BLaER1 (cell line): ENCODE measurements around the gene LPIN1.

ENCODE experiments used
- H3K27ac ChIP-seq: shearing (Covaris generic); formaldehyde crosslinking; 2 replicates; pipeline ENCODE4 v1.8.1; 2022
- H3K27me3 ChIP-seq: shearing (Covaris generic); formaldehyde crosslinking; 2 replicates; pipeline ENCODE4 v1.8.1; 2022
- H3K36me3 ChIP-seq: shearing (Covaris generic); formaldehyde crosslinking; 2 replicates; pipeline ENCODE4 v1.8.1; 2022
- H3K4me1 ChIP-seq: shearing (Covaris generic); formaldehyde crosslinking; 2 replicates; pipeline ENCODE4 v1.8.1; 2022
- H3K4me2 ChIP-seq: shearing (Covaris generic); formaldehyde crosslinking; 2 replicates; pipeline ENCODE4 v1.8.1; 2022
- H3K4me3 ChIP-seq: shearing (Covaris generic); formaldehyde crosslinking; 2 replicates; pipeline ENCODE4 v1.8.1; 2022
- H3K9ac ChIP-seq: shearing (Covaris generic); formaldehyde crosslinking; 2 replicates; pipeline ENCODE4 v1.8.1; 2022
- H3K9me3 ChIP-seq: shearing (Covaris generic); formaldehyde crosslinking; 2 replicates; pipeline ENCODE4 v1.8.1; 2022
- H4K20me1 ChIP-seq: shearing (Covaris generic); formaldehyde crosslinking; 2 replicates; pipeline ENCODE4 v1.8.1; 2022
- Cebpa-rat ChIP-seq: shearing (Covaris generic); IDR thresholded peaks from 2 replicates; pipeline ENCODE4 v1.8.1; 2022

Gene LPIN1

DNA sequence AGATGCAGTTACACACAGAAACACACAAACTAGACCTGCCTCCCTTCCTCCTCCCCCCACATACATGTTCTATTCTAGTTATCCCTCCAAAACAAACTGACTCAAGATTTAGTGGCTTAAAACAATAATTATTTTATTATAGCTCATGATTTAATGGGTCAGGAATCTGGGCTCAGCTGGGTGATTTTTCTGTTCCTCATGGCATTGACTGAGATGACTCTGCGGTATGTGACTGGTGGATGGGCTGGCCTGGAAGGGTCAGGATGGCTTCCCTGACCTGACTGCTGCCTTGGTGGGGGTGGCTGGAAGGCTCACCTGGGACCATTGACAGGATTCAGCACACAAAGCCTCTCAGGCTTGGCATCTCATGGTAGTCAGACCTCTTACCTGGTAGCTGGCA is 42.7 kb upstream of the LPIN1 start:
- no peak overlapping the region for H3K27ac ChIP-seq
- no peak overlapping the region for H3K9ac ChIP-seq
- H3K27me3 ChIP-seq = no peaks in the 10 kb centered on the region
- TF ChIP-seq Cebpa-rat = no peak
- no peak overlapping the region for H3K4me3 ChIP-seq
- no peaks in the 10 kb centered on the region; the same call in 1 of the 2 replicates for H3K9me3 ChIP-seq
- no peak overlapping the region for H3K4me2 ChIP-seq
- H3K36me3 ChIP-seq = no peaks in the 10 kb centered on the region
- peaks cover 45% of the 10 kb centered on the region for H3K4me1 ChIP-seq
- H4K20me1 ChIP-seq = no peaks in the 10 kb centered on the region

DNA sequence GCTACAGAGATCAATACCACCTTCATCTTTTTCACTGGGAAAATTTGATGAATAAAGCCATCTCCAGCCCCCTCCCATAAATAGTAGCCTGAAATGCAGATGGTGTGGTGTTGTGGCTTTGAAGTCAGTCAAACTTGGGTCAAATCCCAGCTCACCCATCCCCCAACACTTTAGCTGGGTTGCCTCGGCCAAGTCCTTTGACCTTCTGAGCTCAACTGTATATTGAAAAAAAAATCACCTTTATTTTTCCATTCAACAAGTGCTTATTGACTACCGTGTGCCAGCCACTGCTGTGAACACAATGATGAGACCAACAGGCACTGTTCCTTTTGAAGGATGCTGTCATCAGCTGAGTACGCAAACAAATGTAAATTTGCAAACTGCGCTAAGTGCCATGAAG is 41.4 kb upstream of the LPIN1 start:
- TF ChIP-seq Cebpa-rat = no peak
- Histone ChIP-seq H3K36me3 (no peaks in the 10 kb centered on the region), H3K27ac (no peak overlapping the region), H3K27me3 (no peaks in the 10 kb centered on the region), H3K9me3 (no peaks in the 10 kb centered on the region; the same call in 1 of the 2 replicates), H3K4me3 (no peak overlapping the region), H3K4me2 (no peak overlapping the region), H3K4me1 (peaks cover 31% of the 10 kb centered on the region), H4K20me1 (no peaks in the 10 kb centered on the region), H3K9ac (no peak overlapping the region)

DNA sequence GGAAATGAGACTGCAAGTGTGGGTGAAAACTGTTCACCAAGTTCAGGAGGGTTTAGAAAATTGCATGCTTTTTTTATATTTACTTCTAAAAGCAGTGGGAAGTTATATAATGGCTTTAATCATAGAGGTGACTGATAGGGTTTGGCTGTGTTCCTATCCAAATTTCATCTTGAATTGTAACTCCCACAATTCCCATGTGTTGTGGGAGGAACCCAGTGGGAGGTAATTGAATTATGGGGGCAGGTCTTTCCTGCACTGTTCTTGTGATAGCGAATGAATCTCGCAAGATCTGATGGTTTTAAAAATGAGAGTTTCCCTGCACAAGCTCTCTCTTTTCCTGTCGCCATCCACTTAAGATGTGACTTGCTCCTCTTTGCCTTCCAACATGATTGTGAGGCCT is 40.7 kb upstream of the LPIN1 start:
- Histone ChIP-seq H3K27ac (no peak overlapping the region), H4K20me1 (no peaks in the 10 kb centered on the region), H3K4me3 (no peak overlapping the region), H3K9ac (no peak overlapping the region), H3K9me3 (no peaks in the 10 kb centered on the region; the same call in 1 of the 2 replicates), H3K4me1 (peaks cover 25% of the 10 kb centered on the region), H3K36me3 (no peaks in the 10 kb centered on the region), H3K27me3 (no peaks in the 10 kb centered on the region), H3K4me2 (no peak overlapping the region)
- TF ChIP-seq Cebpa-rat = no peak

DNA sequence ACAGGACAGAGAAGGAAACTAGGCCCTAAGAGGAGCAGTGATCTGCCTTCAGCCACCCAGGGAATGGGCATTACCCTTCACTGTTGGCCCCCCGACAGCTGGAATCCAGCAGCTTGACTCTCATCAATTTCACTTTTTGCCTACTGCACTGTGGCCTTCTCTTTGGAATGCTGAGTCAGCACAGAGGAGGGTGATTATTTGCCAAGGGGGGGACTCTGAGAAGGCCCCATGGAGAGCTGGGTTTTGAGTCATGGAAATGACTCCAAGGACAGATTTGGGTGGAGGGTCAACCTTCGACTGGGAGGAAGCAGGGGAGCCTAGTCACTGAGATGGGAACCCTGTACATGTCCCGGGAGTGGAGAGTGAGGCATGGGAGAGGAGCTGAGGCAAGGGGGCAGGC is 38.3 kb upstream of the LPIN1 start:
- H3K9ac ChIP-seq = no peak overlapping the region
- no peak overlapping the region for H3K4me3 ChIP-seq
- no peak overlapping the region for H3K4me2 ChIP-seq
- no peaks in the 10 kb centered on the region; the same call in 1 of the 2 replicates for H3K9me3 ChIP-seq
- TF ChIP-seq Cebpa-rat = no peak
- H3K4me1 ChIP-seq = peaks cover under 1% of the 10 kb centered on the region; the same call in 1 of the 2 replicates
- H4K20me1 ChIP-seq = no peaks in the 10 kb centered on the region
- no peaks in the 10 kb centered on the region for H3K36me3 ChIP-seq
- H3K27me3 ChIP-seq = no peaks in the 10 kb centered on the region
- no peak overlapping the region for H3K27ac ChIP-seq

DNA sequence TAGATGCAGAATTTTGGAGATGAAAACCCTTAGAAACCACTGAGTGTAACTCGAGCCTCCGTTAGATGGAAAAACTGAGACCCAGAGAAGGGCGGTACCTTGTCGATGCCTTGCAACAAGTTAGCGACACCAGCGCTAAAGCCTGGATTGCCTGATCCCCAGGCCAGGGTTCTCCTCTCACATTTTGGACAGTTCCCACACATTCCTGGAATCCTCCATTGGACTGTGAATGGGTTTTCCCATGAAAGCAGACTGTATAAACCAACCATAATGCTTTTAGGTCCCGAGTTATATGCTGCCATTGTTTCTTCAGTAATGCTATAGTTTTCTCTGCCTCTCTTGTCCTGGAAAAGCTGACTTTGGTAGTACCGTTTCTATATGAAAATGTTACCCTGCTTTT is 37.1 kb upstream of the LPIN1 start:
- H3K9me3 ChIP-seq = no peaks in the 10 kb centered on the region; the same call in 1 of the 2 replicates
- no peak overlapping the region for H3K9ac ChIP-seq
- no peaks in the 10 kb centered on the region for H3K27me3 ChIP-seq
- no peak overlapping the region for H3K4me3 ChIP-seq
- no peaks in the 10 kb centered on the region for H3K4me1 ChIP-seq
- no peak for TF ChIP-seq Cebpa-rat
- H3K27ac ChIP-seq = no peak overlapping the region
- H3K36me3 ChIP-seq = no peaks in the 10 kb centered on the region
- H3K4me2 ChIP-seq = no peak overlapping the region
- H4K20me1 ChIP-seq = no peaks in the 10 kb centered on the region

DNA sequence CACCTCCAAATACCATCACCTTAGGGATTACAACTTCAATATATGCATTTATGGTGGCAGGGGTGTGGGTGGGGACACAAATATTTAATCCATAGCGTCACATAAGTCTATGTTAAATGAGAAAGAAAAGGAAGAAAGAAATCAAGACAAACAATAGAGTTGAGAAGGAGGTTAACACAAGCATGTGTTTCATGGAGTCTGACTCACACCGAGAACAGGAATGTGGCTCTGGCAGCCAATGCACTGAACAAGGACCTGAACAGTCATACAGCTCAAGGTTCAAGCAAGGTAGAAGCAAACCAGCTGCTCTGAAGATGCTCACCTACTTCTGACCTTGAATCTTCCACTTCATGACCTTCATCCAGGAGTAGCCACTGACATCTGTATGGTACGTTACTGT is 36.2 kb upstream of the LPIN1 start:
- H3K36me3 ChIP-seq = no peaks in the 10 kb centered on the region
- no peaks in the 10 kb centered on the region for H3K4me1 ChIP-seq
- H4K20me1 ChIP-seq = no peaks in the 10 kb centered on the region
- no peak overlapping the region for H3K9ac ChIP-seq
- H3K27me3 ChIP-seq = no peaks in the 10 kb centered on the region
- H3K4me3 ChIP-seq = no peak overlapping the region
- no peak overlapping the region for H3K27ac ChIP-seq
- H3K4me2 ChIP-seq = no peak overlapping the region
- H3K9me3 ChIP-seq = no peaks in the 10 kb centered on the region; the same call in 1 of the 2 replicates
- TF ChIP-seq Cebpa-rat = no peak

DNA sequence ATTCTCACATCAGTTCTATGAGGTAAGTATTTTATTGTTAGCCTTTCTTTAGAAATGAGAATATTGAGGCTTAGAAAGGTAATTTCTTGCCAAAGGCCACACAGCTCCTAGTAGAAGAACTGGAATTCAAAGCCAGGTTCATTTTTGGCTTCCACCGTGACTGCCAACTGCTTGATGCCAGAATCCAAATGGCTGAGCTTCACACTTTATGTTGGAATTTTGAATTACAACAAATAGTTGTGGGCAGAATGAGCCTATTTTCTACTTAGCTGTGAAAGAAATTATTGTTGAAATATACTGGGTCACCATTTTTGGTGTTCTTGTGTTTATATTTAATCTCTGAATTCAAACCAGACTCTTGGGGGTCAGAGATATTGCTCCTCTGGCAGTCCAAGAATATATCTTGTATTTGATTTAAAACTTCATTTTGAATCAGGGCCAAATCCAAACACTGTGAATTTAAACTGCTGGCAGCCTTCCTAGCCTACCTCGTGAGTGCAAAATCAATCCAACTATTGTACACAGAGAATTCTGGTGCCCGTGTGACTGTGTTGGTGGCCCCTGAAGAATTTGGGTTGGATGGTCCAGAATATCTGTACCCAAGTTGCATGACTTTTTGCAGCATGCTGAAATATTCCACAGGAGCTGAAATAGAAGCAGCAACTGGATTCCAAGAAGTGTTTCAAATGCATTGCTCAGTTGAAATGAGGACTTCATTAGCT is 35.6 kb upstream of the LPIN1 start:
- H3K9ac ChIP-seq = no peak overlapping the region
- H3K4me1 ChIP-seq = no peaks in the 10 kb centered on the region

DNA sequence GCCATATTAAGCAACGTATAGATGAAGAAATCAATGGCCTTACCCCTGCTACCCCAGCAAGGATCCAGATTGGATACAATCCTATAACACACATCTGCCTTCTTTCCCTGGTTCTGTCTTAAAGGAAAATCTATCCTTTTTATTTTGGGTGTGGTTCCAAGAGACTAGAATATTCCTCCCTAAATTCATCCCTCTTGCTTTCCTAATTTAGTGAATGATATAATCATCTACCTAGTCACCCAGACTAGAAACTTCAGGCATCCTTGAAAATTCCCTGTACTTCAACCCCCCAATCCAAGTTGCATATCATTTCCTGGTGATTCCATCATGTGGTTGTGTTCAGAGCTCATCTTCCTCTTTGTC is 35.1 kb upstream of the LPIN1 start:
- H3K27me3 ChIP-seq = no peaks in the 10 kb centered on the region
- no peaks in the 10 kb centered on the region for H4K20me1 ChIP-seq
- H3K4me1 ChIP-seq = no peaks in the 10 kb centered on the region
- H3K27ac ChIP-seq = no peak overlapping the region
- no peak overlapping the region for H3K4me3 ChIP-seq
- H3K9ac ChIP-seq = no peak overlapping the region
- no peaks in the 10 kb centered on the region for H3K36me3 ChIP-seq
- TF ChIP-seq Cebpa-rat = no peak
- no peak overlapping the region for H3K4me2 ChIP-seq
- no peaks in the 10 kb centered on the region for H3K9me3 ChIP-seq

More for the DNA sequence above, 35.6 kb upstream of the LPIN1 start:
- Histone ChIP-seq H3K4me2 (no peak overlapping the region), H3K9me3 (no peaks in the 10 kb centered on the region), H4K20me1 (no peaks in the 10 kb centered on the region), H3K27me3 (no peaks in the 10 kb centered on the region), H3K27ac (no peak overlapping the region), H3K36me3 (no peaks in the 10 kb centered on the region), H3K4me3 (no peak overlapping the region)
- no peak for TF ChIP-seq Cebpa-rat

DNA sequence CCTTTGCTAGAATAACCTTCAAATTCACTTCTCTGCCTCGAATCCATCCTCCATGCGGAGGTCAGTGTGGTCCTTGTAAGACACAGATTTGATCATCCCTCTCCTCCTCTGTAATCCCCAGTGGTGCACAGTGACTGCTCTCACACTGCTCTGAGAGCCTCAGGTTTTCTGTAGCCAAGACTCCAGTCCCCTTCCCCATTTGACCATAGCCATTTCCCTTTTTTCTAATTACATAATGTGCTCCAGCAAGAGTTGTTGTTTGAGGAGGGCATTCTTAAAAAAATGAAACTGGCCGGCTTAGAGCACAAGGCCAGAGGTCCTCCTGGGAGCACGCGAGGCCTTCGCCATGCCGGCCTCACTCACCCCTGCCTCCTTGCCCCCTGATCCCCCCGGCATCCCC is 34.7 kb upstream of the LPIN1 start:
- TF ChIP-seq Cebpa-rat = no peak
- Histone ChIP-seq H3K36me3 (no peaks in the 10 kb centered on the region), H3K4me3 (no peak overlapping the region), H3K27ac (no peak overlapping the region), H3K9me3 (no peaks in the 10 kb centered on the region), H3K27me3 (no peaks in the 10 kb centered on the region), H3K4me2 (no peak overlapping the region), H3K9ac (no peak overlapping the region), H4K20me1 (no peaks in the 10 kb centered on the region), H3K4me1 (peaks cover 2% of the 10 kb centered on the region)

DNA sequence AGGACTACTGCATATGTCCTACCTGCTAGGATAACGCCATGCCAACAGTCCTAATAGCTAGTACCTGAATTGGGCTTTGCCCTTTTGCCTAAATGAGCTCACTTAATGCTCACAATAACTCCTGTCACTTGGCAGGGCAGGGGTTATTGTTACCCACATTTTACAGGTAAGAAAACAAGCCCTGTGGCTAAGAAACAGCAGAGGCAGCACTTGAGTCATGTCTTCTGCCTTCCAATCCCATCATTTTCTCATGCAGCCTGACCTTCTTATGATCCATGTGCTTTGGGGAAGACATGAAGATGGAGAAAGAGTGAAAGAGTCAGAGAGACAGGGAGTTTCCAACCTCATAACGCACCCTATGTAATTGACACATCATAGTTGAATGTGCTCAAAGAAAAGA is 33.6 kb upstream of the LPIN1 start:
- no peak for TF ChIP-seq Cebpa-rat
- H3K27me3 ChIP-seq = no peaks in the 10 kb centered on the region
- H3K4me1 ChIP-seq = peaks cover 14% of the 10 kb centered on the region
- H3K27ac ChIP-seq = no peak overlapping the region
- no peak overlapping the region for H3K9ac ChIP-seq
- no peak overlapping the region for H3K4me2 ChIP-seq
- no peak overlapping the region for H3K4me3 ChIP-seq
- H3K9me3 ChIP-seq = no peaks in the 10 kb centered on the region
- no peaks in the 10 kb centered on the region for H4K20me1 ChIP-seq
- H3K36me3 ChIP-seq = no peaks in the 10 kb centered on the region

DNA sequence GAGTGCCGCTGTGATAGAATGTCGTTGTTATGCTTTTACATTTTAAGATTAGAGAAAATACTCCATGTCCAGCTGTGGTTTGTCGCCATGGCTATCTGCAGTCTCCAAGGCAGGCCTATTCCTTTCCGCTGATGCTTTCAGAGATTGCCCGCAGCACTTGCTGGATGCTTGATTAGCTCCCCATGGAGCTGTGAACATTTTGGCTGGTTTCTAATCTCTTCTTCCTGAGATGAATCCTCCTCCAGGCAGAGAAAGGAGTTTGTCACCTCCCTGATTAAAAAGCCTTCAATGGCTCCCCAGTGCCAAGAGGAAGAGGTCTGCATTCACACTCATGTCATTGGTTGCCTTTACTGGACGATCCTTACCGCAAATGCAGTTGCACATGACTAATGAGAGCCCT is 32.6 kb upstream of the LPIN1 start:
- H3K36me3 ChIP-seq = no peaks in the 10 kb centered on the region
- H3K27ac ChIP-seq = no peak overlapping the region
- no peaks in the 10 kb centered on the region for H3K9me3 ChIP-seq
- no peak for TF ChIP-seq Cebpa-rat
- H3K9ac ChIP-seq = no peak overlapping the region
- peaks cover 23% of the 10 kb centered on the region for H3K4me1 ChIP-seq
- H4K20me1 ChIP-seq = no peaks in the 10 kb centered on the region
- no peaks in the 10 kb centered on the region for H3K27me3 ChIP-seq
- H3K4me2 ChIP-seq = no peak overlapping the region
- no peak overlapping the region for H3K4me3 ChIP-seq
